HG03342 (cell line): ENCODE measurements around the gene GRIP1.

Experiments used
- ATAC-seq: cut with Tn5 transposase; IDR thresholded peaks from one replicate; pipeline ENCODE4 v1.9.1; 2021; ENCODE audit warnings: mild to moderate bottlenecking, moderate library complexity; ENCODE audit not compliant: unreplicated experiment

Gene GRIP1

DNA sequence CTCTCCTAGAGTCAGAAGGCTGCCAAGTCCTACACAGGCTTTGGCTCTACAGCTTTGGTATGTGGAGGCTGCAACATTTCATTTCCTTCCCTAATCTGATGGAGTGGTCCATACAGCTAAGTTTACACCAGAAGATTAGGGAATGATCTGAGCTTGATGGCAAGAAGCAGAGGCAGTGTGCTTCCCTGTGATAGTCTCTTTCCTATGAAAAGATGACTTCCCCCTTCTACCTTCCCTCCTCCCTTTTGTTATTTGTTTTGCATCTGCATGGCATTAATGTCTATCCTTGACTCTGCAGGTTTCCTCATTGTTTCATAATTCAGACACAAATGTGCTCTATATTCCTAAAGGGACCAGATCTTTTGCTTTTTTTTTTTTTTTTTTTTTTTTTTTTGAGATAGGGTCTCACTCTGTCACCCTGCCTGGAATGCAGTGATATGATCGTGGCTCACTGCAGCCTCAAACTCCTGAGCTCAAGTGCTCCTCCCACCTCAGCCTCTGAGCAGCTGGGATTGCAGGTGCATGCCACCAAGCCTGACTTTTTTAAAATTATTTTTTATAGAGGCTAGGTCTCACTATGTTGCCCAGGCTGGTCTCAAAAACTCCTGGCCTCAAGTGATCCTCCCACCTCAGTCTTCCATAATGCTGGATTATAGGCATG lies 76.3 kb downstream of the GRIP1 start:
- no peak for ATAC-seq

DNA sequence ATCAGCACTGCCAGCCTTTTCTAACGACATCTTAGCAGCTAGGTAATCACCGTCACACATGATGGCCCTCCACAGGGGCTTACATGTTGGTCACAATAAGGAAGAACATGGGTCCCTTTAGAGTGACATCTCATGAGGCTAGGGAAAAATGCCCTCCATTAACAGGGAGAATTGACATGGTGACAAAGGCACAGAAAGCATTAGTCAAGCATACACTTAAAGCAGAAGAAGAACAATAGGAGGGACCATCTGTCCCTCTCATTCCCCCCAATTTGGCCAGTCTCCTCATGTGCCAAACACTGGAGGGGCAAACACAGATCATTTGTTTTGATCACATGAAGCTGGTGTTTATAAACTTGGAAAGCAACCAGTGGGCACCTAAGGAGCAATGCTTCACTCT lies 78.0 kb downstream of the GRIP1 start:
- ATAC-seq, result no peak

DNA sequence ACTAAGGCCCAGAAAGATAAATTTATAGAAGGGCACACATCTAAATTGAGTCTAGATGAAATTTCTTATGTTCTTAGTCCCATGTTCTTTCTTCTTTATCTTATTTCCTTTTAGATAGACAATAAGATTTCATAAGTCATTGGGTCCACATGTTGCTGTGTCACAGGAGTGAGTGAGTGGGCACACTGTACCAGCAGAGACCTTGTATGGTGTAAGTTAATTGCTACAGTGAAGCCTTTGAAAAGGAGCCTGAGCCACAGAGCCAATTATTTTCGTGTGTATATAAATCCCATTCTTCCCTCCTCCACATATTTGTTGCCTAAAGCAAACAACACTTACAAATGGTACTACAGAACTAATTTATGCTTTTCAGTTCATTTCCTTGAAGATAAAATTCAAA lies 79.1 kb downstream of the GRIP1 start:
- no peak for ATAC-seq

DNA sequence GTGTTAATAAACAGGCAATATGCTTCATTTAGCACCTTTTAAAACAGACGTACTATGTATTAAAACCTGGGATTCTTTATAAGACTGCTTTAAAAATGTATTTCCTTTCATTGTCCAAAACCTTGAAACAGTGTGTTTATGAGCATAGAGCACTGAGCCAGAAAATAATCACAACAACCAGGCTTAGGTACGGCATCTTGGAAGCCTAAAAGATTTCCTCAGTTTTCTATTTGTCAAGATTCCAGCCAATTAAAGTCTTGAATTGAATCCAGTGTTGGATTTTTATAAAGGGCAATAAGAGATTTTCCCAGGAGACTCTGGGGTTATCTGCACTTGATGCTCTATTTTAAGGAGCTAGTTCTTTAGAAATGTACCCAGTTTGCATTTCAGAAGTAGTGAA lies 80.3 kb downstream of the GRIP1 start:
- no peak for ATAC-seq

DNA sequence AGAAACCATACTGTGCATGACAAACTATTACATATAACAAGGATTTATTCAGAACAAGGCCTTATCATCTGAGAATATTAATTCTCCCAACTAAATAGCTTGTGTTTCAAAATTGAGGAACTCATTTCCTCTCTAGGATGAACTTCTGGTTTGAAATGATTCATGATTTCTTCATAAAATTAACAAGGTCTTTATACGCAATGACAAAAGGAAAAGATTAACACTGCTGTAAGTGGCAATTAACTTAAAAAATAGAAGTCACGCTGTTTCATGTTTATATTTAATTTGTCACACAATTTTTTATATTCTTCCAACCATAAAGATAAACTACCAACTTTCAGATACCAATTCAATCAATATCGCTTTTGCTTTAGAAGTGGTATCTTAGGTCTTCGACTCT lies 80.8 kb downstream of the GRIP1 start:
- ATAC-seq, result no peak

DNA sequence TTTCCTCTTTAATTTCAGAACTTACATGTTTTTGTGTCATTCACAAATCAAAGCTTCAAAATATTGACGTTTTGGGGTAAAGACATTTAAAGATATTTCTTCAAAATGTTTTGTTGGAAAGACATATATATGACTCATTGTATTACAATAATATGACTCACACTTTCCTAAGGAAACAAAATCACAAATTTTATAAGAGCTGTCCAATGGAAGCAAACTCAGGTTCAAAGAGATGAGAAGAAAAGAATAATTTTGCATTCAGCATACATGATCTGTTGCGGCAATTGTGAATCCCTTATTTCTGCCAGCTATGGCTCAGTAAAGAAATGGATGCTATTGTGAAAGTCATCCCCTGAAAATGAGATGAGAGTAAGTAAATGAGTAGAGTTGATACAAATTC lies 82.7 kb downstream of the GRIP1 start:
- ATAC-seq, result no peak

DNA sequence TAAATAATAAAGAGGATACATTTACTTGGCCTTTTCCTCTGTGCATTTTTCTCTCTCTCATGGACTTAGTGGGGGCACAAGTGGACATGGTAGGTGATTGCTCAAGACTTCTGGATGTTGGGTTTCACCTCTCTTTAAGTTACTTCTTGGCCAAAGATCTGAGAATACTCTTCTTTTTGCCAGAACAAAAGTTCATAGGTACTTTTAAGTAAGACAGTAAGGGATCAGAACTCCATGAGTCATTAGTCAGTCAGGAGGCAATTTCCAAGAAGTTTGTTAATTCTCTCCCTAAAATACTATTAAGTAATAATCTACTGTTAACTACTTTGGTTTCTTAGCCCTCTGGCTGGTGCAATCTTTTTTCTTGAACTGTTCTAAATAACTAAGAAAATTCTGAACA lies 84.2 kb downstream of the GRIP1 start:
- ATAC-seq, result no peak

DNA sequence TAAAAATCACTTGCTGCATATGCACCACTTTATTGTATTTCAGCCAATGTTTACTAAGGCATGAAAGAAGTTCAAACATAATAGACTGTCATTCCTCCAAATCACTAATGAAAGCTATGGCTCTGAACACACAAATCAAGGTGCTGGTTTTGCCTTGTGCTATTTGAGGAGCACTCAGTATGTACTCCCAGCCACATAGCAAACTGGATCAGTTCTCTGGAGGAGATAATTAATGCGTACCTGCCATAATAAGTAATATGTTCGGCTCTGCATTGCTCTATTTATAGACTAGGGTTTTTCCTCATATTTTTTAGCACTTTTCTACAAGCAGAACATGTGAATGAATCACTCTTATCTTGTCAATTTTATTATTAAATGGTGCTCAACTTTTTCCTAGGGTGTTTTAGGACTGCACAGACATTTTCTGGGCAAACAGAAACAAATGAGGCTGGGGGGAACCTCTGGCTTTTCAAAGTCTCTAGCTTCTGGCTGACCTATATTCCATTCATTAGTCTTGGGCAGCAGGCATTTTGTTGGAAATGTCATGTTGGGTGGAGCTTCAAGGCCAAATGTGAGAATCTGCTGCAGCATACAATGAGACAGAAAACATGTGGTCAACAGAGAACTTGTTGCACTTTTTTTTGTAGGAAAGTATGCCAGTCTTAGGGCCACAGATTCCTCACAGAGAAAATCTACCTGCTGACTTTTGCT lies 88.4 kb downstream of the GRIP1 start:
- ATAC-seq, result no peak

DNA sequence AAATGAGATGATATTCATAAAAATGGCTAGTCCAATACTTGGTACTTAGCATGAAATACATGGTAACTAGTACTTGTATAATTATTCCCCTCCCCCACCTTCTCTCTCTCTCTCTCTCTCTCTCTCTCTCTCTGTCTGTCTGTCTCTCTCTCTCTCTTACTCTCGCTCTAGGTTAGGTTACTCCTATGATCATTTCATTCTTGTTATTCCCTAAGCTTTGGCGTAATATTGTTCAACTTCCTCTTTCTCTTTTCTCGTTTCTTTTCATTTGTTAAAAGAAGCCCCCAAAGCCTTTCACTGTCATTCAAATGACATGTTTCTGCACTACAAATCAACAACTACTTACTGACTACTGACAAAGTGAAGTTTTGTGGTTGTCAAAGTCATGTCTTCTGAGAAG lies 89.8 kb downstream of the GRIP1 start:
- ATAC-seq, result no peak

DNA sequence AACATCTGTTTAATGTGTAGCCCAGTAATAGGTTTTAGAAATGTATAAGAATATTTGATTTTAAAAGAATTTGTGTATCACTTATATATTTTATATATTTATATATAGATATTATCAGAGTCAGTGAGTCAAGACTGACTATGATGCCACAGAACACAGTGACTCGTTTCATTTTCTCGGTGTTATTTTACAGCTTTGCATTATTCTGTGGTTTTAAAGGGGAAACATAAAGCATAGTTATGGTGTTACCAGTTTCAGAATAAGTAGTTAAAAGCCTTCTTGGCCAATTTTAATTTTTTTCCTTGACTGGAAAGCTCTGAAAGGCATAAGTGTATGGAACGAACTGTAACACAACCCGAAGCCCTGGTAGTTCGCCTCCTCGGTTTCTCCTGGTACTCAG lies 91.0 kb downstream of the GRIP1 start:
- ATAC-seq, result no peak

DNA sequence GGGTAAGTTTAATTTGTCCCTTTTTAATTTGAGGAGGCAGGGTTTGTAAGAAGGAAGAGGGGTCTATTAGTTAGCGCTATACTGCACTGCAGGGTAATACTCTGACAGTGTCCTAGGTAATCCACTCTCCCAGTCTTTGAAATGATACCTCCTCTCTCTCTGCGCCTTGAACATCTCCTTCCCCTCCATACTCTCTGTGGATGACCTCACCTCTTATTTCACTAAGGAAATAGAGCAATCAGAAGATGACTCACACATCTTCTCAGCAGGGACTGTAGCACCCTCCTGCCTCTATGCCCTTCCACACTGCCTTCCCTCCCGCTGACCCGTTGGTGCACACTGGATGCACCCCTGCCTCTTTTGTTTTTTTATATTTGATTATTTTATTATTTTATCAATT lies 94.2 kb downstream of the GRIP1 start:
- no peak for ATAC-seq

DNA sequence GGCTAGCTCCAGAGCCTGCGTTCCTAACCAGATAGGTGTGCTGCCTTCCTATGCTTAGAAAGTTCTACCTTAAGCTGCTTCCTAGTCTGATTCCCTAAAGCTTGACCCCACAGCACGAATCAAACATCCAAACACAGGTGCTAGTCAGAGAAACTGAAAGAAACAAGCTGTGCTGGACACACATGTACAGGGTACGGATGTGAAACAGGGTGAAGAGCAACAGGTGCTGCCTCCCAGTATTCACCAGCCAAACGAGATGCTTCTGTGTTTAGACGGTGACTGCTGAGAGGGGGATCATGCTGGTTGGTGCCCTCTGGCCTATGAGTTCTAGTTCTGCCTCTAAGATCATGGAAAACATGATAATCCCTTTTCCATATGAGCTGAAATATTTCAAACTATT lies 105.3 kb downstream of the GRIP1 start:
- peak; percentile 75 for ATAC-seq

DNA sequence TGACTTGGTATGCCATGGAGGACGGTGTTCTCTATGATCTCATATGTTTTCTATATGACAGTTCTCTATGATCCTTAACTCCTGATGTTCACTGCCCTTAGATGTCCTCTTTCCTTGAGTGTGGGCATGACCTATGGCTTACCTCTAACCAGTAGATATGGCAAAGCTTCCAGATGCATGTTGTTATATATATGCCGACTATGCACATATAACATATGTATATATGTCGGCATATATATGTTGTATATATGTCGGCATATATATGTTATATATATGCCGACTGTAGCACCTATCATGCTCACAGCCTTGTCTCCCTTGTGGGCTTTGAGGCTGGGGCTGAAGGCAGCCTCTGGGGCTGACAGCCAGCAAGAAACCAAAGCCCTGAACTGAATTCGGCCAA lies 106.0 kb downstream of the GRIP1 start:
- ATAC-seq, result no peak

DNA sequence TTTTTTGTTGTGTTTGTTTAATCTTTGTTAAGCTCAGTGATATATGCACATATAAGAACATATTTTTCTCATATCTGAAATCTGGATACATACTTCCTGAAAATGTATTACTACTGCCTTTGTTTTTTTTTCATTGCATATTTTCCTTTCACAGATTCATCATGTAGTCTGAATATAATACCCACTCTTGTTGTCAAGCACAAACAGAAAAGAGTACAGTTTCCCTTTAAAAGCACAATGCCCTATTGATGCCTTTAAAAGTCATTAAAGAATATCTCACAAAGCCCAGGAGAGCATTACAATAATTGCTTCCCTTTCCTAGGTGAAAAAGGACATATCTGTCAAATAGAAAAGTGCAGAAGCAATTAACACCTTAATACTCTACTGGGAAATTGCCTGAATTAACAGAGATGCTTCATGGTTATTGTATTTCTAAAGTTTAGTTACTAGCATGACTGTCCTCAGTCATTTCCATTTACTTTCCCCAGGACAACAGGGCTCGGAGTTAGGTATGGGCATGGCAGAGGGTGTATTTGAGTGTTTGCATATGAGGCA lies 107.4 kb downstream of the GRIP1 start:
- ATAC-seq, result no peak

DNA sequence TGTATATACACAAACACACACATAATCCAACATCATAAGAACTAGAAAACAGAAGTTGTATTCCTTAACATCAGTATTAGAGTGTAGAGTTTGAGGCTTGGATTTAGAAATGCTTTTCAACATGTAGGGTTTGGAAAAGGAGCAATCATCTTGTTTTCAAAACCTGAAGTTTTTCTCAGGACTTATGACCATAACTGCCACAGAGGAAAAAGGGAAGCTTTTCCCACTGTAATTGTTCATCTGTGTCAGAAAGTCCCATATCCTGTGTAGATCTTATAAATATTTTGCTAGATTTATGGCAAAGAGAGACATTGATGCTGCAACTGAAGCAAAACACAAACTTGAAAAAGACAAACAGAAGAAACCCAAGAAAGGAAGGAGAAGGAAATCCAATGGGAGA lies 115.7 kb downstream of the GRIP1 start:
- no peak for ATAC-seq

DNA sequence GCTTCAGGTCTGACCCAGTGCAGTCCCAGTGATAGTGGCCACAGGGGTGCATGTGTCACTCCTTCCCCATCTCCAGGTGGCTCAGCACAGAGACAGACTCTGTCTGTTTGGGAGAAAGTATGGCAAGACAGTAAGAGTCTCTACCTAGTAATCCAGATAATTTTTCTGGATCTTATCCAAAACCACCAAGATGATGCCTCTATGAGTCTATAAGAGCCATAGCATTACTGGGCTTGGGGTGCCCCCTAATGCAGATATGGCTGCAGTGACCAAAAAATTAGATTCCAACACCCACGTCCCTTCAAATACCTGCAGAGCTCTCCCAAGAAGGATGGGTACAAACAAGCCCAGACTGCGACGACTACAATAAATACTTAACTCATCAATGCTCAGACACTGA lies 123.8 kb downstream of the GRIP1 start:
- no peak for ATAC-seq

DNA sequence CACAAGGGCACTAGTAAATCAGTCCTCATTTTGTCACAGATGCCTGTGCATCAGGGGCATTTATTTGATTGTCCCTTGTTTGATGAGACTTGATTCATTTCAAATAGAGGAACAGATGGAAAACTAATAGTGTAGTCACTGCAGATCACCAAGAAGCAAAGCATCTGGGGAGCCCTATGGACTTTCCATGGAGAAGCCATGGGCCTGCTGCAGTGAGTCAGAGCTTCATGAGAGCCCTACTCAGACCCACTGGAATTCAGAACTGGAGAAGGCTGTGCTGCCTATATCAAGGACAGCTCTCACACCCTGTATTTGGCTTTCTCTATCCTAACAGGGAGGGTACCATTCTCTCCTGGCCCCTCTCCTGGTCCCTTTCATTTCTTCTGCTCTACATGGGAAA lies 126.2 kb downstream of the GRIP1 start:
- no peak for ATAC-seq

DNA sequence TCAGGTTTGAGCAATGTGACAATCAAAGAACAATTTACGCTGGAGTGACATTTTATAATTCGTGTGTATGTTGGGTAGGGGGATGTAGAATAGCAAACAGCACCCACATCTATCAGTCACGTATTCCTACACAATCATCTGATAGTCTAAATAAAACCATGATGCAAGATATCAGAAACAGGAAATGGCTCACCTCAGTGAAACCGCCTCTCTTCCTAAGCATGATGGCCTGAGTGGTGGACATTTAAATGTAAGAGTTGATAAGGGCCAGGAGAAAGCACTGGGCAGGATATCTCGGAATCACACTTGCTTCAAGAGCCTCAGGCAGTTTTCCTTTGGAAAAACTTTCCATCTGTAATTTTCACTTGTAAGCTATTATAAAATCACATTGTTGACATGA lies 128.2 kb downstream of the GRIP1 start:
- no peak for ATAC-seq

DNA sequence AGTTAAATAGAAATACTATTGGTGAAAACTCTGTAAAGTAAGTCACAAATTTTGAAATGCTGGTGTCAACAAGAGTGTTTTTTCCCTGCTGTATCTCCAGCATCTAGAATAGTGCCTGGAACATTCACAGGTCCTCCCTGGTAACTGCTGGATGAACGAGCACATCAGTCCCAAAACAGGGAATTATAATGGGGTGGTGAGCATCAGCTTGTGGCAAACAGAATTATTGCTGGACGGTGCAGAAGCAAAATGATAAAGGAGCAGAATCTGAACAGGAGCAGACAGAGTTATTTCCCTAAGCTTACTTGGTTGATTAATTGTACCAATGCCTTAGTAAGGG lies 129.9 kb downstream of the GRIP1 start:
- no peak for ATAC-seq

DNA sequence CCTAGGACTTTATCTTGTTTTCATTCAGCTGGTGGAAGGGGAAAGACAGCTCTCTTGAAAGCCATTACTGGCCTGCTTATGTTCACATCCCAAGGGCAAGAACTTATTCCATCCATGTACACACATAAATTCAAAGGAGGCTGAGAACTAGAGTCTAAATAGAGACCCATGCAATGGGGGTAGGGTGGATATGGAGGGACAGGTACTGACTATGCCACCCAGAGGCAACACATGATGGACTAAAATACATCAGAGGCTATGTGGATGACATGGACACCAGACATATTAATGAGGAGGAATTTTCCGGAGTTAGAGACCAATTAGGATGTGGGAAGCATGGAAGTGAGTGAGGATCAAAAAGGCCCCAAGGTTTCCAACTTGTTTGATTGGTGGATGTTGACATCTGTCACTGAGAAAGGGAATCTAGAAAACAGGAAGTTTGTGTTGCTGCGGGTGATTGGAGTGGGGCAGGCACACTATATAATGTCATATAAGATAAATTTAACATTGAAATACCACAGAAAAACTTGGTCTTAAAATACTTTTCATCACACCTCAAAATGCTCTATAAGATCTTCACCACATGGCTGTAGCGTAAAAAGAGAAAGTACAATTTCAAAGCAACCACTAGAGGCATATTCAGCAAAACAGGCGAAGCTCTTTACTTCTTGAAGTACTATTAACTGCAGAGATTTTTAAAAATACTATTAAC lies 130.4 kb downstream of the GRIP1 start:
- ATAC-seq, result no peak

DNA sequence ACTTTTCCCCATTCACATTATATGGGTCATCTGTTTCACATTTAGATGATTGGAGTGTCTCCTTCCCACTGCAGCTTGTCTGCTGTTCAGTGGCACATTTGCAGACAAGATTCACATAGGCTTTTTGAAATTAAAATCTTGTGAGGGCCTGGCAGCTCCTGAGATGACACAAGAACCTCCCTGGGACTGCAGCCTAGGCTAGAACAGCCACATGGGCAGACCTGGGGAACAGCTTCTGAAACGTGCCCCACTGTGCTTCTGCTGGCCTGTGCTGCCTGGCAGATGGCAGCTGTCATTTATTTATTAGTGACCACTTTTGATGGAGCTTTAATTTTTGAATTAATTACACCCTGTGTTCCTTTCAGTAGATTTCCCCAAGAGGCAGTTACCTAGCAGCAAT lies 137.4 kb downstream of the GRIP1 start:
- ATAC-seq, result no peak

DNA sequence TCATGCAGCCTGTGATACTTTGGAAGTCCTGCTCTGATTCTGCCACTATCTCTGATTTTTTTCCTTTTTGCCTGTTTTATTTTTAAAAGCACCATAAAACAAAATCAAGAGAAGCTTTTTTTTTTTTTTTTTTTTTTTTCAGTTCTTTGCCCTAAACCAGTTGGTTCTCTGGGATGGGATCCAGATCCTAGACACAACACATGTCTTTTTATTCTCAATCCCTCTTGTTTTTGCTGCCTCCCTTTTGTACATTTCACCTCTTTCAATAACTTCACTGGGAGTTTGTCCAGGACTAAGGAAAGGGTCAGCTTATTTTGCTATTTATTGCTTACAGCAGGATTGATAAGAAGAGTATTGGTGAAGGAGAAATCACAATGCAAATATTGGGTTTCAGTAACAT lies 139.4 kb downstream of the GRIP1 start:
- ATAC-seq, result no peak
